ENCODE measurements around the gene MPZ.
"Not testable (repeated sequence)": the region's sequence is repeated elsewhere in the genome, so short reads cannot be mapped to it uniquely, and the experiment has no call there.

MPZ gene

DNA sequence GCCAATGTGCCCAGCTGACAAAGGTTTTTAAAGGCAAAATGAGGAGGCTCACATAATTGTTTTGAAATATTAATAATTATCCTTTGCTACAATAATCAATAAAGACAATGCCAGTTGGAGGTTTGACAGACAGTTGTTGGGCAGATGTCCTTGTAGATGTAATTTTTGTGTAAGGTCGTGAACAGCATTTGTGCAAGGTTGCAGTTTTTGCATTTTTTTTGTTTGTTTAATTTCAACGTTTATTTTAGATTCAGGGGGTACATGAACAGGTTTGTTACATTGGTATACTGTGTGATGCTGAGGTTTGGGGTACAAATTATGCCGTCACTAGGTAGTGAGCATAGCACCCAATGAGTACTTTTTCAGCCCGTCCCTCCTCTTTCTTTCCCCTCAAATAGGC is 9.3 kb downstream of the MPZ start:
- no peak for DNase-seq (ENCODE audit: low spot score)

- DNase-seq (ENCODE audit: low spot score): no peak
Measured at GRCh38 chr1:161299347-161299746, 10.4 kb downstream of the MPZ start.

- DNase-seq (ENCODE audit: low spot score): no peak
Measured at GRCh38 chr1:161298116-161298515, 11.7 kb downstream of the MPZ start.

- DNase-seq (ENCODE audit: low spot score): no peak
Measured at GRCh38 chr1:161297415-161297814, 12.4 kb downstream of the MPZ start.

DNA sequence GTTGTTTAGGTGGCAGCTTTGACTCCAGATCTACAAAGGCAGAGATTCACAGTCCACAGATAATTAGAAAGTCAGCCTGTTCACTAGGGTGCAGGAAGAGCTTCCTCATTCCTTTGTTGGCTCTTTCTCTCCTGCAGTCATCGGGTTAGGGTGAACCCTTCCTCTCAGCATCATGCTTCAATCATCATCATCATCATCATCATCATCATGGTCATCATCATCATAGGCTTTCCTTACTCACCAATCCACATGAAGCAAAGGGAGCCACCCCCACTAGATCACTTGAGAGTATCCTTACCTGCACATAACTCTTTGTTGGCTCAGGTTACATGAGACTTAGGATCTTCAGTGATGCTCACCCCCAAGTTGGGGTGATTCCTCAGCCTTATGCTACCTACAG is 19.0 kb downstream of the MPZ start:
- no peak for DNase-seq (ENCODE audit: low spot score)

- DNase-seq (ENCODE audit: low spot score): no peak
Measured at GRCh38 chr1:161287482-161288054, 22.2 kb downstream of the MPZ start.

DNA sequence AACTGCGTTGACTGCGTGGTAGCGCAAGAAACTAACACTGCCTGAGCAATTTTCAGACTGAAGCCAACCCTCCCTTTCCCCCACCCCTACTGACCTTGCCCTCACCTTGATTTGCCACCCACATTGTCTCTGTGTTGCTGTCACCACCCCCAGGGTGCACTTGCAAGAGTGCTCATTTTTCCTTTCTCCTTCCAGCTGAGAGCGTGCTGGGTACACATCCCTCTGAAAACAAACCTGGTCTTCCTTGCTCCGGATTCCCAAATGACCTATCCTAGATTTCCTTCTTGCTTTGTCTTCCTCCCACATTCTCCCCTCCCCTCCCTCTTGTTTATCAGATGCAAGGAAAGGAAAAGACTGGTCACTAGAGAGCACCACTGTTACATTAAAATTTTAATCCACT is 24.2 kb downstream of the MPZ start:
- DNase-seq (ENCODE audit: low spot score): no peak

GRCh38 chr1:161285113-161285512 is 24.7 kb downstream of the MPZ start:
- no peak for DNase-seq (ENCODE audit: low spot score)

GRCh38 chr1:161282991-161283390 is 26.8 kb downstream of the MPZ start:
- no peak for DNase-seq (ENCODE audit: low spot score)

- DNase-seq (ENCODE audit: low spot score): no peak
Measured at GRCh38 chr1:161274874-161275273, 34.9 kb downstream of the MPZ start.

DNA sequence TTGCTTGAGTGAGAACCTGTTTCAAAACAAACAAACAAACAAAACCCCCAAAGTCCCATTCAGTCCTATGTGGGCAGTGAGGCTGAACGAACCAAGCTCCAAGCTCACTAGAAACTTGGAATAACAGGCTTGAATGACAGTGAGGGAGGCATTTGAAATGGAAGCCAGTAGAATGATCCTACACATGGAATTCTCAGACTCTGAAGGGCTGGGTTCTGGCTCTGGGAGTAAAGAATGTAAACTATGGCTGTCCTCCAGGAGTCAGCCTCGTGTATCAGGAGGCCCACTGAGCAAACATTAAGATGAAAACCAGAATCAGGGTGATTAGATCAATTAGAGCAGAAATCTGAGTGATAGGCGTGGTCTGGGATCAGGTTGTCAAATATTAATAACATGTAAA is 36.4 kb downstream of the MPZ start:
- peak; percentile 28 for DNase-seq (ENCODE audit: low spot score)

GRCh38 chr1:161267321-161267720 is 42.4 kb downstream of the MPZ start:
- no peak for DNase-seq (ENCODE audit: low spot score)

DNA sequence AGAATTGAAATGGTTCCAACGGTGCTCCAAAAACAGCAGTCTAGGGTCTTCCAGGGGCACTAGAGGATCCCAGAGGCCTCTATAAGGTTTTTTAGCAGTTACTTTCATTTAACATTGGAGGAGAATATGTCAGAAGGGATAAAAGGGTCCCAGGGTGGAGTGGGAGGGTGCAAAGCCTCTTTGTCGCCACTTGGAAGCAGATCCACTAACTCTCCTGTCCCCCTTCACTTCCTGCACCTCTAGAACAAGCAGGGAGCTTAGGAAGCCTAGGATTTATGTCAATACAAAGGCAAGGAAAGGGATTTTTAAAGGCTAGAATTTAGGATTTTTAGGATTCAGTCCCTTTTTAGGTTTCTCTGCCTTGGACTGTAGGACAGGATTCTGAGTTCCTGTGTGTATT is 42.9 kb downstream of the MPZ start:
- no peak for DNase-seq (ENCODE audit: low spot score)

DNA sequence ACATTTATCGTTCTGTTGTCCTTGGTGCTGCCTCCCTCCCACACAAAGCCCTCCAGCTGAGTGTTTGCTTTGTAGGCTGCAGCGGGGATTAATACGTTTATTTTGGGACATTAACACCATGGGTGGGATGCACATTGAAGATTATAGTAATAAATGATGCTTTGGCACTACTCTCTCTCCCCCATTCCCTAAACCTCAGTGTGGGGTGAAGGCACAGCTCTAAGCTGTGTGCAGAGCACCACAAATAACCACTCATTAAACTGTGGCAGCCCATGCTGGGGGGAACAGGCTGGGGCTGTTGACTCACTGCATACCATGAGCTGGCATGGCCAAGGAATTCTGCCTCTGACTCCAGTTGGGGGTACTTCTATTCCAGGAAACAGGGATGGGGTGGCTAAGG is 43.6 kb downstream of the MPZ start:
- DNase-seq (ENCODE audit: low spot score): no peak

GRCh38 chr1:161265305-161265704 is 44.5 kb downstream of the MPZ start:
- no peak for DNase-seq (ENCODE audit: low spot score)

GRCh38 chr1:161261261-161262235 is 48.2 kb downstream of the MPZ start:
- no peak for DNase-seq (ENCODE audit: low spot score)

- DNase-seq (ENCODE audit: low spot score): no peak
Measured at GRCh38 chr1:161260376-161261260, 49.1 kb downstream of the MPZ start.

DNA sequence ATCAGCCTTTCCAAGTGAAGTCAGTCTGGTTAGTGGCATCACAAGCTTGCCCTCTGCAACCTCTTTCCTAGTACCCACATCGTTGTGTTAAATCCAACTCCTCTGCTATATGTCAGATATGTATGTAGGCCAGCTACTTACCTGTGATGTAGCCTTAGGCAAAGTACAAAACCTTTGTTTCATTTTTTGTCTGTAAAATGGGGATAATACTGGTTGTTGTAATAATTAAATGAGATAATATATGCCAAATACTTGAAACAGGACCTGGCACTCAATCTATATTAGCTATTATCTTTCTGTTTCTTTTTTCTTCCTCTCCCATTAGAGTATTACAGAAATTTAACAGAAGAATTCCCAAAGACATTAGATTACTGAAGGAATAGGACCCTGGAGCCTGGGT is 50.0 kb downstream of the MPZ start:
- DNase-seq (ENCODE audit: low spot score): no peak

- no peak for DNase-seq (ENCODE audit: low spot score)
Measured at GRCh38 chr1:161259345-161259702, 50.4 kb downstream of the MPZ start.

DNA sequence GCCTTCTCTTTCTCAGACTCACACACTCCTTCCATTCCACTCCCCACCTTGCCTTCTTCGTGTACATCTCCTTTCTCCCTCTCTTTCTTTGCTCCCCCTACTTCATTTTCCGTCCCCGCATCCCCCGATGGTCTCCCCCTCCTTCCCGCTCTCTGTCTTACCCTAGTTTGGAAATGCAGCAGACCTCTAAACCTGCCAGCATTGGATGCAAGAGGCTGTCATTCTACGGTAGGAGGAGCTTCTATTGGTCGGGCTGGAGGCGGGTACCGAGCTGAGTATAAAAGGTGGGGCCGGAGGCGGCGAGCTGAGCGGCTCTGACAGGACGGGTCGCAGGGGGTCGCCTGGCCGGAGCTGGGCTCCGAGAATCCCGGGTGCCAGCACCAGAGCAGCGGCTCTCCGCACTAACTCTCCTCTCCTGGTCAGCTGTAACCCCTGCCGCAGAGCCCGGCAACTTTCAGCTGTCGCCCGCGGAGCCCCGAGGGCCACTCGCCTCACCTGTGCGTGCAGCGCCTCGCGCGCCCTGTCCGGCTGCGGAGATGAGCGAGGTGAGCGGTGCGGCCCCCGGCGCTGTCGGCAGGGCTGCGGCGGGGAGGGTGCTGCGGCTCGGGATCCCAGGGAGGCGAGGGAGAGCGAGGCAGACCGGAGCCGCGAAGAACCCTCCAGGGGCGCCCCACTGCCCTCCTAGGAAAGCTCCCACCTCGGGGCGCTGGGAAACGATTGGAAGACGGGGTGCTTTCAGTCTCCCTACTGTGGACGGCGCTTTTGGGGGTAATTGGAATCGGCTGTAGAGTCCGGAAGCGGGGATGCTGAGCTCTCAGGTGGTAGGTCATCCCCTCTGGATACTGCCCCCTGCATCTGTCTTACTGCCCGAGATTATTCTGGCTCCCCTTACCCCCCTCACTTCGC is 51.1 kb downstream of the MPZ start, which contains the start of gene PCP4L1:
TSS of gene PCP4L1 (plus strand) at position 307 of the 906 bp plus-strand sequence. CDS start at position 537, 230 bp downstream.
- DNase-seq (ENCODE audit: low spot score): peak; percentile 53

- not testable (repeated sequence) for DNase-seq (ENCODE audit: low spot score)
Measured at GRCh38 chr1:161257109-161257508, 52.7 kb downstream of the MPZ start.
